Frontal cortex (tissue), 1 donor: Measurements from ENCODE around the gene ETF1. TPM values are rescaled to one million over a fixed set of nuclear protein-coding genes. Genes with fewer than 3 reads are reported as not detected.
A peak's percentile ranks its signal among the peaks of the same experiment; 100 is the strongest.

Source experiments
- small RNA-seq: library from RNA; depleted of rRNA; stranded (forward); fragments of <200 nt; gene quantifications from one replicate; pipeline ENCODE3, GENCODE V24; 2014
- total RNA-seq: library from RNA; depleted of rRNA; stranded (reverse); fragments of >200 nt; gene quantifications from one replicate; pipeline ENCODE4 v1.2.3, GENCODE V29; 2014

Gene ETF1
- total RNA-seq, 1 donor from 2014 or later, result 71.7 TPM

Small RNA genes within 50 kb of the gene (small RNA-seq; reads per million reads assigned to genes)
- gene RF00154, result 14.9 reads per million, percentile 96 among the genes with 10 or more reads in this experiment
- gene SNORD63, result 161 reads per million, percentile 98 among the genes with 10 or more reads in this experiment

Other genes starting within 250 kb of the ETF1 start
- 2.4 TPM for gene CDC25C, start 211.4 kb downstream of the ETF1 start, total RNA-seq
- 19.2 TPM for gene FAM53C, start 205.0 kb downstream of the ETF1 start, total RNA-seq
- gene KDM3B, start 190.6 kb downstream of the ETF1 start, total RNA-seq, result 81.9 TPM
- 70.9 TPM for gene REEP2, start 104.2 kb downstream of the ETF1 start, total RNA-seq
- gene EGR1, start 77.8 kb downstream of the ETF1 start, total RNA-seq, result 0.82 TPM
- gene HSPA9, start 32.2 kb upstream of the ETF1 start, total RNA-seq, result 216 TPM
- gene CTNNA1, start 210.2 kb upstream of the ETF1 start, total RNA-seq, result 220 TPM